GM18520 (cell line): ENCODE measurements around the gene C6orf89.

Experiments used
- ATAC-seq: cut with Tn5 transposase; IDR thresholded peaks from one replicate; pipeline ENCODE4 v1.9.1; 2021; ENCODE audit not compliant: unreplicated experiment

The C6orf89 gene

GRCh38 chr6:36967301-36967700, 81.5 kb downstream of the C6orf89 start:
- no peak for ATAC-seq

- ATAC-seq, result no peak
Observed at GRCh38 chr6:36967757-36968156, 82.0 kb downstream of the C6orf89 start.

GRCh38 chr6:36968266-36968977, 82.7 kb downstream of the C6orf89 start:
- no peak for ATAC-seq

GRCh38 chr6:36969240-36969691, 83.5 kb downstream of the C6orf89 start:
- no peak for ATAC-seq

GRCh38 chr6:36969988-36970891, 84.5 kb downstream of the C6orf89 start:
- no peak for ATAC-seq

GRCh38 chr6:36970892-36971842, 85.4 kb downstream of the C6orf89 start:
- ATAC-seq, result no peak

- ATAC-seq, result no peak
Observed at GRCh38 chr6:36971921-36972673, 86.3 kb downstream of the C6orf89 start.

GRCh38 chr6:36973190-36973589, 87.4 kb downstream of the C6orf89 start:
- no peak for ATAC-seq

- no peak for ATAC-seq
Observed at GRCh38 chr6:36973647-36974046, 87.9 kb downstream of the C6orf89 start.

GRCh38 chr6:36975231-36976006, 89.7 kb downstream of the C6orf89 start:
- no peak for ATAC-seq

- no peak for ATAC-seq
Observed at GRCh38 chr6:36976007-36976264, 90.2 kb downstream of the C6orf89 start.

- ATAC-seq, result no peak
Observed at GRCh38 chr6:36976509-36976908, 90.8 kb downstream of the C6orf89 start.

- ATAC-seq, result no peak
Observed at GRCh38 chr6:36976931-36977330, 91.2 kb downstream of the C6orf89 start.

- no peak for ATAC-seq
Observed at GRCh38 chr6:36977470-36977941, 91.8 kb downstream of the C6orf89 start.
